CD8-positive, alpha-beta memory T cell (primary cell): Measurements from ENCODE around the gene HDGF. TPM values are rescaled to one million over a fixed set of nuclear protein-coding genes. Genes with fewer than 3 reads are reported as not detected.
A peak's percentile ranks its signal among the peaks of the same experiment; 100 is the strongest.

ENCODE experiments used
- CTCF ChIA-PET: fragments of 350-600 bp; sonication (Branson Sonifier 250); formaldehyde crosslinking; loops from one replicate; lab custom pipeline; 2021; ENCODE audit warnings: antibody characterized with exemption; lab: Charles Lee
- POLR2A ChIA-PET: fragments of 350-600 bp; sonication (Branson Sonifier 250); formaldehyde crosslinking; loops from one replicate; lab custom pipeline; 2021; ENCODE audit warnings: antibody characterized with exemption; lab: Charles Lee
- DNase-seq, 5 donors: peaks; one replicate each; pipeline versions ENCODE4 v3.0.0 to v3.0.0-alpha.2; 2020 to 2022; ENCODE audit warnings: mixed read lengths in 1 of 5
- H3K27ac ChIP-seq: one replicate; pipeline ENCODE4 v1.7.0; 2013; ENCODE audit warnings: low read depth, mild to moderate bottlenecking, low read length, moderate library complexity
- H3K27me3 ChIP-seq: 2 replicates; pipeline ENCODE4 v1.7.0; 2013; ENCODE audit warnings: low read length, mild to moderate bottlenecking; ENCODE audit not compliant: insufficient read depth, poor library complexity, severe bottlenecking
- H3K36me3 ChIP-seq: 2 replicates; pipeline ENCODE4 v1.7.0; 2013; ENCODE audit warnings: mild to moderate bottlenecking, low read length, moderate library complexity; ENCODE audit not compliant: insufficient read depth
- H3K4me1 ChIP-seq: 2 replicates; pipeline ENCODE4 v1.7.0; 2013; ENCODE audit warnings: mild to moderate bottlenecking, low read length, moderate library complexity; ENCODE audit not compliant: insufficient read depth
- H3K4me3 ChIP-seq: 2 replicates; pipeline ENCODE4 v1.7.0; 2013; ENCODE audit warnings: mild to moderate bottlenecking, low read length
- H3K9me3 ChIP-seq: 2 replicates; pipeline ENCODE4 v1.7.0; 2013; ENCODE audit warnings: mild to moderate bottlenecking, low read length
- H3K27ac Mint-ChIP-seq, 8 donors: one replicate each; pipeline ENCODE4 v1.8.0; 2020 to 2021; ENCODE audit warnings: mixed read lengths in 8 of 8, mild to moderate bottlenecking in 6 of 8, inconsistent platforms in 3 of 8, moderate library complexity in 3 of 8
- H3K27me3 Mint-ChIP-seq, 2 donors: one replicate each; pipeline ENCODE4 v1.8.0; 2020 to 2021; ENCODE audit warnings: mixed read lengths in 2 of 2, mild to moderate bottlenecking in 1 of 2, moderate library complexity in 1 of 2
- H3K36me3 Mint-ChIP-seq, 3 donors: one replicate each; pipeline ENCODE4 v1.8.0; 2020 to 2021; ENCODE audit warnings: mixed read lengths in 3 of 3, inconsistent platforms in 1 of 3, mild to moderate bottlenecking in 1 of 3
- H3K4me1 Mint-ChIP-seq, 3 donors: one replicate each; pipeline ENCODE4 v1.8.0; 2020 to 2021; ENCODE audit warnings: mixed read lengths in 3 of 3, inconsistent platforms in 1 of 3, mild to moderate bottlenecking in 1 of 3
- H3K4me3 Mint-ChIP-seq, 7 donors: one replicate each; pipeline ENCODE4 v1.8.0; 2020 to 2021; ENCODE audit warnings: mixed read lengths in 7 of 7, mild to moderate bottlenecking in 6 of 7, moderate library complexity in 4 of 7, inconsistent platforms in 2 of 7
- H3K9me3 Mint-ChIP-seq, 5 donors: one replicate each; pipeline ENCODE4 v1.8.0; 2020 to 2022; ENCODE audit warnings: mixed read lengths in 5 of 5, mild to moderate bottlenecking in 3 of 5, moderate library complexity in 2 of 5, inconsistent platforms in 1 of 5
- polyA plus RNA-seq: library from polyadenylated mRNA; unstranded; fragments of 300-500 nt; fragmentation: Illumina TruSeq; gene quantifications from one replicate; pipeline ENCODE4 v1.2.3, GENCODE V29; 2021
- total RNA-seq, 2 experiments: library from RNA; stranded (reverse); gene quantifications; one replicate each; pipeline ENCODE4 v1.2.3, GENCODE V29; 2021

HDGF gene
- total and polyA plus RNA-seq, 3 experiments from 2014 or later = 46.0 to 299 (median 297) TPM

DNA sequence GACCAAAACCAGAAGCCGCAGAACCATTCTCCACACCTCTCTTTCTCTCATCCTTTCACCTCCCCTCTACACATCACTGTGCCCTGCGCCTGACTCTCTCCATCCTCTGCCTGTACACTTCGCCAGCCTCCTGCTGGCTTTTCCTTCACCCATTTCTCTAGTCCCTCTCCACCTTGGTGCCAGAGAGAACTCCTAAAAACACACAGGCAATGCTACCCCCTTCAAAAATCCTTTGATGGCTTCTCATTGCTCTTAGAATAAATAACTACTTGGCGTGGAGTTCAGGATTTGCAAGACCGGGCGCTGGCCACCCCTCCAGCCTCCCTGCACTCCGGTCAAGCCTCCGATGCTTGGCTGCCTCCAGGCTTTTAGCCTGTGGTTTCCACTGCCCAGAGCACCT, 54.7 kb downstream of the HDGF start:
- H3K4me3 ChIP-seq = no peak overlapping the region
- no peaks in the 10 kb centered on the region for H3K4me1 ChIP-seq

DNA sequence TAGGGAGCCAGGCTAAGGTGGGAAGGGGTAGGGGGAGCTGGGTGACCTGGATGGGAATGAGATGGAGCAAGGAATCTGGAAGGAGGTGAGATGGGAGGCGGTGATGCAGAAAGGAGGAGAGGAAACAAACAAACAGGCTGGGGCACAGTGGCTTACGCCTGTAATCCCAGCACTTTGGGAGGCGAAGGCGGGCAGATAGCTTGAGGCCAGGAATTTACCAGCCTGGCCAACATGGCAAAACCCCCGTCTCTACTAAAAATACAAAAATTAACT, 56.8 kb downstream of the HDGF start:
- H3K4me1 Mint-ChIP-seq = peaks cover 4 to 22% (median 10%) of the 10 kb centered on the region in 3 donors
- H3K27ac ChIP-seq = peak overlapping the region; percentile 74
- H3K4me1 ChIP-seq = peaks cover 2% of the 10 kb centered on the region

More for the DNA sequence above, 54.7 kb downstream of the HDGF start:
- H3K27ac ChIP-seq = no peak overlapping the region
- peaks cover 16% of the 10 kb centered on the region for H3K27me3 ChIP-seq
- peaks cover 0 to 2% (median 0%) of the 10 kb centered on the region in 5 donors for H3K9me3 Mint-ChIP-seq
- H3K4me1 Mint-ChIP-seq = peaks cover 4 to 19% (median 9%) of the 10 kb centered on the region in 3 donors
- peaks cover 0 to 15% (median 0%) of the 10 kb centered on the region in 3 donors for H3K36me3 Mint-ChIP-seq
- H3K4me3 Mint-ChIP-seq = no peak overlapping the region
- POLR2A ChIA-PET = no interaction called here
- H3K9me3 ChIP-seq = no peaks in the 10 kb centered on the region
- H3K36me3 ChIP-seq = no peaks in the 10 kb centered on the region
- DNase-seq = no peak
- H3K27me3 Mint-ChIP-seq = peaks cover 39 to 70% of the 10 kb centered on the region in 2 donors
- CTCF ChIA-PET = interaction anchor here (1.3 to 4.4 kb wide), 2 partner anchors 11 to 29 kb away, joined by 5 to 16 read pairs; no protein-coding TSS in a partner anchor
- no peak overlapping the region for H3K27ac Mint-ChIP-seq

DNA sequence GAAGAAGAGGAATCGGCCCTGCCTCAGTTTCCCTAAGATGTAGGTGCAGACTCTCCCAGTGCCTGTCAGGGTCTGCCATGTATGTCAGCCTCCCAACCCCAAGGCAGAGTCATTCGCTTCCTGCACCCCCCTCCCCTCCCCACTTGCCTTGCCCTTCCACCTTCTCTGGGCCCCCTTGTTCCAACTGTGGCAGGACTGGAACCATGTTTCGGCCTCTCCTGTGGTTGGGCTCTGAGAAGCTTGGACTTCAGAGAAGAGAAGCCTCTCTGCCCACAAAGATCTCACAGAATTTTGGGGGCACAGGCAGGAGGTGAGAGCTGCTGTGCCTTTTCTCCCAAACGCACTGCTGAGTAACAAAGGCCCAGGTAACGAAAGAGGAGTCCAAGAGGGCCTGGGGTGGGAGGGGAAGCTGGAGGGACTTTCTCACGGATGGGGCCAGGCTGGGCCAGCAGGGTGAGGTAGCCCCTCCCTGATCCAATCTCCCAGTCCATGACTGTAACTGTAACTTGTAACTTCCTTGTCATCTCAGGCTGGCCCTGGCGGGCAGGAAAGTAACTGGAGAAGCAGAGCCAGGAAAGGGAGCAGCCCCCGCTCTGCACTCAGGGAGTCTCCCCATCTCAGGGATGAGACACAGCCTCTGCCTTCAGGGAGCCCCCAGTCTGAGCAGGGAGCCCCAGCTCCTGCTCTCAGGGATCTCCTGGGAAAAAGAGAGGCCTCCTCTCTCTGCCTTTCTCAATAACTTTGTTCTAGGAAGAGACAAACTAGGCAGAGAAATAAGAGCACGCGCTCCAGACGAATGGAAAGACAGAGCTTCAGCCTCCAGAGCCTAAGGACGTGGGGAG, 57.4 kb downstream of the HDGF start:
- peaks cover 25% of the 10 kb centered on the region for H3K27me3 ChIP-seq
- H3K9me3 ChIP-seq = no peaks in the 10 kb centered on the region
- Mint-ChIP-seq H3K4me3 (no peak overlapping the region), H3K36me3 (peaks cover 0 to 10% (median 0%) of the 10 kb centered on the region in 3 donors), H3K27me3 (peaks cover 49 to 73% of the 10 kb centered on the region in 2 donors), H3K4me1 (peaks cover 9 to 28% (median 15%) of the 10 kb centered on the region in 3 donors), H3K9me3 (peaks cover 0 to 2% (median 0%) of the 10 kb centered on the region in 5 donors), H3K27ac (no peak overlapping the region)
- POLR2A ChIA-PET = no interaction called here
- CTCF ChIA-PET = interaction anchor here (1.6 to 1.8 kb wide), 2 partner anchors 12 to 32 kb away, joined by 7 to 9 read pairs; partner anchors contain the start of gene CRABP2
- peak overlapping the region; percentile 74 for H3K27ac ChIP-seq
- no peak for DNase-seq
- peaks cover 3% of the 10 kb centered on the region for H3K4me1 ChIP-seq
- no peaks in the 10 kb centered on the region for H3K36me3 ChIP-seq
- H3K4me3 ChIP-seq = no peak overlapping the region

More for the DNA sequence above, 56.8 kb downstream of the HDGF start:
- no peak for DNase-seq
- peaks cover 25% of the 10 kb centered on the region for H3K27me3 ChIP-seq
- H3K27me3 Mint-ChIP-seq = peaks cover 45 to 74% of the 10 kb centered on the region in 2 donors
- no peak overlapping the region for H3K4me3 Mint-ChIP-seq
- peaks cover 0 to 11% (median 0%) of the 10 kb centered on the region in 3 donors for H3K36me3 Mint-ChIP-seq
- no peak overlapping the region for H3K27ac Mint-ChIP-seq
- H3K4me3 ChIP-seq = no peak overlapping the region
- peaks cover 0 to 2% (median 0%) of the 10 kb centered on the region in 5 donors for H3K9me3 Mint-ChIP-seq
- CTCF ChIA-PET = interaction anchor here (1.6 to 1.8 kb wide), 2 partner anchors 11 to 31 kb away, joined by 7 to 9 read pairs; partner anchors contain the start of gene CRABP2
- no peaks in the 10 kb centered on the region for H3K9me3 ChIP-seq
- POLR2A ChIA-PET = no interaction called here
- H3K36me3 ChIP-seq = no peaks in the 10 kb centered on the region

DNA sequence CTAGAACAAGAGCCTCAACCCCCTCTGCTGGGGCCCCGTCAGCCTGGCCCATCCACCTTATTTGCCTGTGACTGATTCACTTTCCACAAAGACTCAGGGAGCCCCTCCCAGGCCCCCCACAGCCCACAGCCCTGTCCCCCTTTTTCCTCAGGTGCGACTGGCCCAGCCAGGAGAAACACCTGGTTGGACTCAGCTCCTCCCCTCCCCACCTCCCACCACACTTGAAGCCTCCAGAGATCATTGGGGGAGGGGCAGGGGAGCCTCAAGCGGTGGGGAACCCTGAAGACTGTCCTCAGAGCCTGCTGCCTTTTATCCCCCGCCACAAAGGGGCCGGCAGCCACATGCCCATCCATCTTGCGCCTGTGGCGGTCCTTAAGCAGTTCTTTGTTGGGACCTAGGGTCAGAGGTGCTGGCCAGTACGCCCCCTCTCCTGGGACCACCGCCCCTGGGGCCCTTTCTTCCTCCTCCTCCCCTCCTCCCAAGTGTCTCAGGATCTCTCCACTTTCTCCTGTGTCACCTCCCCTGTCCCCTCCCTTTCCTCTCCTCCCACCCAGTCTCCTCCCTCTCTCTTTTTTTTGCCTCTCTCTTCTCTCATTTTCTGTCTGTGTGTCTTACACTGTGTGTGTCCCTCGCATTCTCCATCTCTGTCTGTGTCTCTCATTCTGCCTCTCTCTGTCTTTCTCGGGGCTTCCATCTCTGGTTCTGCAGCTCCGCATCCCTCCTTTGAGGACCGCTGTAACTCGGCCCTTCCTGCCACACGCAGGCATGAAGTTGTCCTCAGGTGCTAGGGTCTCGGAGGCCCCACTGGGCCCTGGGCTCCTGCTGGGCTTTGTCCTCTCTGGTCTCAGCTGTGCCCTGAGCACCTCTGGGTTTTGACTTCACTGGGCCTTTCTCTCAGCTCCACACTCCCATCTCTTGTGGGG, 58.3 kb downstream of the HDGF start:
- peaks cover 25% of the 10 kb centered on the region for H3K27me3 ChIP-seq
- POLR2A ChIA-PET = no interaction called here
- H3K4me1 ChIP-seq = peaks cover 3% of the 10 kb centered on the region
- H3K27ac ChIP-seq = peak overlapping the region; percentile 74
- H3K36me3 ChIP-seq = no peaks in the 10 kb centered on the region
- Mint-ChIP-seq H3K27ac (peak overlapping the region in 1 of 8 donors; percentile 7), H3K9me3 (peaks cover 0 to 2% (median 0%) of the 10 kb centered on the region in 5 donors), H3K4me1 (peaks cover 9 to 30% (median 15%) of the 10 kb centered on the region in 3 donors), H3K36me3 (peaks cover 0 to 10% (median 0%) of the 10 kb centered on the region in 3 donors), H3K4me3 (no peak overlapping the region), H3K27me3 (peaks cover 52 to 77% of the 10 kb centered on the region in 2 donors)
- no peak overlapping the region for H3K4me3 ChIP-seq
- CTCF ChIA-PET = interaction anchor here (1.6 to 6.8 kb wide), 4 partner anchors 11 to 34 kb away, joined by 7 to 183 read pairs (median 64); partner anchors contain the start of genes CRABP2, ISG20L2 and METTL25B
- DNase-seq = peak in 2 of 5 donors; percentile 9 to 22
- no peaks in the 10 kb centered on the region for H3K9me3 ChIP-seq

DNA sequence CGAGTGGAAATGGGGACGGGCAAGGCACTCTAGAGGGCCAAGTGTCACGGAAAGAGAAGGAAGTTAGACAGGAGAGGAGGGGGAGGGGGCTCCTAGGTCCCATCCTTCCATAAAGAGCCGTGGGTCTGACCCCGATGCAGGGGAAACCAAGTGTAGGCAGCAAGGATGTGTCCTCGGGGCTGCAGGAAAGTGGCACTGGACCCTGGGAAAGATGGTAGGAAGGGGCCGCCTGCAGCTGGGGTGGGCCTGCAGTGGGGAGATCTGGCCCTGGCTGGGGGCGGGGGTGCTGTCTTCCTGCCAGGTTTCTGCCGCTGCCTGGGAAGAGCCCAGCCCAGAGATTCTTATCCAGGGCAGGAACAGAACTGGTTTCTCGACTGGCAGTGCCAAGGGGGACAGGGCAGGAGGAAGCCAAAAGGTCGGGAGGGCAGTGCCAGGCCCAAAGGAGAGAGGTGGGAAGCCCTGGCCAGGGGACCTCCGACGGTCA, 59.0 kb downstream of the HDGF start:
- Histone ChIP-seq H3K36me3 (no peaks in the 10 kb centered on the region), H3K4me3 (no peak overlapping the region), H3K4me1 (peaks cover 3% of the 10 kb centered on the region), H3K27me3 (peaks cover 25% of the 10 kb centered on the region), H3K9me3 (no peaks in the 10 kb centered on the region), H3K27ac (no peak overlapping the region)
- ChIA-PET POLR2A (no interaction called here), CTCF (interaction anchor here (1.2 to 6.8 kb wide), 4 partner anchors 12 to 192 kb away, joined by 3 to 183 read pairs (median 83); partner anchors contain the start of genes CRABP2, INSRR, ISG20L2 and MEF2D)
- Mint-ChIP-seq H3K27ac (no peak overlapping the region), H3K4me3 (no peak overlapping the region), H3K4me1 (peaks cover 9 to 30% (median 15%) of the 10 kb centered on the region in 3 donors), H3K9me3 (peaks cover 0 to 2% (median 0%) of the 10 kb centered on the region in 5 donors), H3K36me3 (peaks cover 0 to 10% (median 0%) of the 10 kb centered on the region in 3 donors), H3K27me3 (peaks cover 48 to 71% of the 10 kb centered on the region in 2 donors)
- DNase-seq = no peak

Other genes starting within 250 kb of the HDGF start
- 1 to 10 TPM; 4.4 to 4.7 TPM for gene IQGAP3, start 179.1 kb downstream of the HDGF start, total RNA-seq
- not detected for gene IQGAP3, start 179.1 kb downstream of the HDGF start, polyA plus RNA-seq
- gene TTC24, start 172.0 kb downstream of the HDGF start, total RNA-seq = 1 to 10 TPM; 7.3 to 7.4 TPM
- 2.3 TPM for gene TTC24, start 172.0 kb downstream of the HDGF start, polyA plus RNA-seq
- 10 to 100 TPM; 63.0 to 69.1 TPM for gene NAXE, start 159.9 kb downstream of the HDGF start, total RNA-seq
- gene NAXE, start 159.9 kb downstream of the HDGF start, polyA plus RNA-seq = 113 TPM
- 100 to 1,000 TPM; 123 to 131 TPM for gene GPATCH4, start 150.2 kb downstream of the HDGF start, total RNA-seq
- gene GPATCH4, start 150.2 kb downstream of the HDGF start, polyA plus RNA-seq = 58.7 TPM
- not detected for gene HAPLN2, start 132.3 kb downstream of the HDGF start, total RNA-seq
- not detected for gene HAPLN2, start 132.3 kb downstream of the HDGF start, polyA plus RNA-seq
- not detected for gene BCAN, start 109.6 kb downstream of the HDGF start, total RNA-seq
- gene BCAN, start 109.6 kb downstream of the HDGF start, polyA plus RNA-seq = not detected
- not detected for gene NES, start 74.3 kb downstream of the HDGF start, total RNA-seq
- not detected for gene NES, start 74.3 kb downstream of the HDGF start, polyA plus RNA-seq
- gene CRABP2, start 46.1 kb downstream of the HDGF start, total RNA-seq = under 1 TPM; 0.66 to 0.71 TPM
- gene CRABP2, start 46.1 kb downstream of the HDGF start, polyA plus RNA-seq = not detected
- gene METTL25B, start 23.2 kb downstream of the HDGF start, total RNA-seq = 10 to 100 TPM; 29.6 to 29.7 TPM
- 4.2 TPM for gene METTL25B, start 23.2 kb downstream of the HDGF start, polyA plus RNA-seq
- 10 to 100 TPM; 69.4 to 75.9 TPM for gene ISG20L2, start 22.9 kb downstream of the HDGF start, total RNA-seq
- 25.0 TPM for gene ISG20L2, start 22.9 kb downstream of the HDGF start, polyA plus RNA-seq
- gene MRPL24, start 10.6 kb downstream of the HDGF start, total RNA-seq = 100 to 1,000 TPM; 122 to 131 TPM
- gene MRPL24, start 10.6 kb downstream of the HDGF start, polyA plus RNA-seq = 92.2 TPM
- gene PRCC, start 15.9 kb upstream of the HDGF start, total RNA-seq = 100 to 1,000 TPM; 106 to 111 TPM
- 45.9 TPM for gene PRCC, start 15.9 kb upstream of the HDGF start, polyA plus RNA-seq
- 100 to 1,000 TPM; 163 to 170 TPM for gene SH2D2A, start 65.2 kb upstream of the HDGF start, total RNA-seq
- 62.1 TPM for gene SH2D2A, start 65.2 kb upstream of the HDGF start, polyA plus RNA-seq
- gene INSRR, start 107.4 kb upstream of the HDGF start, total RNA-seq = under 1 TPM in 1 of 2 experiments, not detected in 1; 0.07 TPM
- gene INSRR, start 107.4 kb upstream of the HDGF start, polyA plus RNA-seq = not detected
- gene NTRK1, start 109.2 kb upstream of the HDGF start, total RNA-seq = 1 to 10 TPM; 2.9 to 3.0 TPM
- gene NTRK1, start 109.2 kb upstream of the HDGF start, polyA plus RNA-seq = not detected
- gene PEAR1, start 142.0 kb upstream of the HDGF start, total RNA-seq = not detected
- gene PEAR1, start 142.0 kb upstream of the HDGF start, polyA plus RNA-seq = not detected
- gene LRRC71, start 169.0 kb upstream of the HDGF start, total RNA-seq = not detected
- gene LRRC71, start 169.0 kb upstream of the HDGF start, polyA plus RNA-seq = not detected